AG10803 (cell line): ENCODE data around the gene CBARP.

ENCODE experiments used
- DNase-seq: peaks from one replicate; pipeline ENCODE4 v3.0.0; 2010; ENCODE audit warnings: low read depth
- H3K4me3 ChIP-seq: 2 replicates; pipeline ENCODE4 v1.5.1; 2011; ENCODE audit warnings: mild to moderate bottlenecking, low read length, control low read depth
- TF ChIP-seq, protein P1 (sequence below): conservative IDR thresholded peaks from 2 replicates; pipeline ENCODE4 v1.5.1; 2011; ENCODE audit warnings: mild to moderate bottlenecking, low read length, control low read depth, inconsistent platforms

CBARP gene

GRCh38 chr19:1274852-1275259 is 37.1 kb upstream of the CBARP start:
- TF ChIP-seq, protein P1, sequence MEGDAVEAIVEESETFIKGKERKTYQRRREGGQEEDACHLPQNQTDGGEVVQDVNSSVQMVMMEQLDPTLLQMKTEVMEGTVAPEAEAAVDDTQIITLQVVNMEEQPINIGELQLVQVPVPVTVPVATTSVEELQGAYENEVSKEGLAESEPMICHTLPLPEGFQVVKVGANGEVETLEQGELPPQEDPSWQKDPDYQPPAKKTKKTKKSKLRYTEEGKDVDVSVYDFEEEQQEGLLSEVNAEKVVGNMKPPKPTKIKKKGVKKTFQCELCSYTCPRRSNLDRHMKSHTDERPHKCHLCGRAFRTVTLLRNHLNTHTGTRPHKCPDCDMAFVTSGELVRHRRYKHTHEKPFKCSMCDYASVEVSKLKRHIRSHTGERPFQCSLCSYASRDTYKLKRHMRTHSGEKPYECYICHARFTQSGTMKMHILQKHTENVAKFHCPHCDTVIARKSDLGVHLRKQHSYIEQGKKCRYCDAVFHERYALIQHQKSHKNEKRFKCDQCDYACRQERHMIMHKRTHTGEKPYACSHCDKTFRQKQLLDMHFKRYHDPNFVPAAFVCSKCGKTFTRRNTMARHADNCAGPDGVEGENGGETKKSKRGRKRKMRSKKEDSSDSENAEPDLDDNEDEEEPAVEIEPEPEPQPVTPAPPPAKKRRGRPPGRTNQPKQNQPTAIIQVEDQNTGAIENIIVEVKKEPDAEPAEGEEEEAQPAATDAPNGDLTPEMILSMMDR = no peak
- H3K4me3 ChIP-seq = peak overlapping the region; percentile 45
- DNase-seq = no peak

DNA sequence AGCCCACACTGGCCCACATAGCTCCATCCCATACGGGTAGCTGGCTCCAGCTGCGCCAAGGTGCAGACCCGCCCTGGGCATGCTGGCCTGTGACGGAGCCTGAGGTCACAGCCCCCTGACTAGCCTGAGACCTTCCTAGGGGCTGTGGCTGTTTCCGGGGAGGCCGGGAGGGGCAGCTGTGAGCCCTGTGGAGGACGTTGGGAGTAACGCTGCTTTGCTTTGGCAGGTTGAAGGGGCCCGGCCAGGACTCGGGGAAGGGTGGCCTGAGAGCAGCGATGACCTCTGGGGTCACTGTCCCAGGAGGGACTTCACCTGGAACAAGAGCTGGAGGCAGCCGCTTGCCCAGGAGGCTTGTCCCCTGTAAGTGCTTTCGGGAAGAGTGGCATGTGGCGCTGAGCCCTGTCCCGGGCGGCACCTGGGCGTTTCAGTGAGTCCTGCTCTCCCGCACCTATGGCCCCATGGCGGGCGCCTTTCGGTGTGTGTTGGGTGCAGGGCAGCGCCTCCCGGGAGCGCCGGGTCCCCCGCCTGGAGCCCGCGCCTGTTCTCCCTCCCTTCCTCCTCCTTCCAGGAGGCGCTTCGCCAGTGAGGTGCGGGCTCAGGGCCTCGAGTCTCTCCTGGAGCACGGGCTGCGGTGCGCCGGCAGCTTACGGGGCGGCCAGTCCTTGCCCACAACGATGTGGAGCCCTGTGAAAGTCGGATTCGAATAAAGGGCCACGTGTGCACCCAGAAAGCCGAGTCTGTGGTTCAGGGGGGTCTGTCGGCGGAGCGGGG is 36.5 kb upstream of the CBARP start:
- DNase-seq = no peak
- peak overlapping the region; percentile 45 for H3K4me3 ChIP-seq
- TF ChIP-seq, protein P1 = no peak

DNA sequence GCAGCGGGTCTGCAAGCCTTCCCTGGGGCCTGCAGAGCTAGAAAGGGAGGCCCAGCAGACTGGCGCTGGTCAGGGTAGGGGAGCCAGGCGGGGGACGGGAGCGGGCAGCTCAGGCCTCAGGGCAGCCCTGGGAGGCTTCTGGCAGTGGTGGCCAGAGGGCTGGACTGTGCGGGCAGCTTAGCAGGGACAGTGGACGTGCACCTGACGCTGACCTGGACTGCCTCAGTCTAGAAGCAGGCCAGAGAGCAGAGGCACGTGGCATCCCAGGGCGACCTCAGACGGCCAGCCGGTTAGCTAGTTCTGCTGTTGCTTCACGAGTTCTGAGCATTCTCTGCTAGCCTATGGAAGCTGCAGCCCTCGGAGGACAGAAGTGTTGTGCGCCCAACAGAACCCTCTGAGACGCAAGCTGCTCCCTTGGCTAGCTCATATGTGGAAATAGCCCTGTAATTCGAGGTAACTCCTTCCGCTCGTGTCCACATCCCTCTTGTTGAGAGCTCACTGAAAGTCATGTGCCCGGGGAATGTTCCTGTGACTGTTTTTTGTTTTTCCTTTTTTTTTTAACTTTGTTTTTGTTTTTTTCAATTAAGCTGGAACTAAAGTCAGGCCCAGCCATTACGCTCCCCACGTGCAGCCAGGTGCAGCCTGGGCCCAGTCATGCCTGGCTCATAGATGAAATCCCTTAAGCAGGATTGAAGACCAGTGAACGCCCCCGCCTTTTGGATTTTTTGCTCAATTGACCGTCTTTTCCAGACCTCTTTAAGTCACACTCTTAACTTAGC is 35.6 kb upstream of the CBARP start:
- no peak overlapping the region for H3K4me3 ChIP-seq
- TF ChIP-seq, protein P1 = no peak
- DNase-seq = no peak

DNA sequence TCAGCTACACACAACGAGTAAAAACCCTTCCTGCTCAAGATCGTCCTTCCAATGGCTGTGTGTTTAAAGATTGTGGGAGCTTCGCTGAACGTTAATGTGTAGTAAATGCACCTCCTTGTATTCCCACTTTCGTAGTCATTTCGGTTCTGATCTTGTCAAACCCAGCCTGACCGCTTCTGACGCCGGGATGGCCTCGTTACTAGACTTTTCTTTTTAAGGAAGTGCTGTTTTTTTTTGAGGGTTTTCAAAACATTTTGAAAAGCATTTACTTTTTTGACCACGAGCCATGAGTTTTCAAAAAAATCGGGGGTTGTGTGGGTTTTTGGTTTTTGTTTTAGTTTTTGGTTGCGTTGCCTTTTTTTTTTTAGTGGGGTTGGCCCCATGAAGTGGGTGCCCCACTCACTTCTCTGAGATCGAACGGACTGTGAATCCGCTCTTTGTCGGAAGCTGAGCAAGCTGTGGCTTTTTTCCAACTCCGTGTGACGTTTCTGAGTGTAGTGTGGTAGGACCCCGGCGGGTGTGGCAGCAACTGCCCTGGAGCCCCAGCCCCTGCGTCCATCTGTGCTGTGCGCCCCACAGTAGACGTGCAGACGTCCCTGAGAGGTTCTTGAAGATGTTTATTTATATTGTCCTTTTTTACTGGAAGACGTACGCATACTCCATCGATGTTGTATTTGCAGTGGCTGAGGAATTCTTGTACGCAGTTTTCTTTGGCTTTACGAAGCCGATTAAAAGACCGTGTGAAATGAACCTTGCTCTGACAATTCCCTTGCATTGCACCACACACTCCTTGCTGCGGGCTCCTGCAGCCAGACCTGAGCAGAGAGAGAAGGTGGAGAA is 34.8 kb upstream of the CBARP start:
- TF ChIP-seq, protein P1 = no peak
- DNase-seq = no peak
- H3K4me3 ChIP-seq = no peak overlapping the region

- H3K4me3 ChIP-seq = peak overlapping the region; percentile 94
- no peak for DNase-seq
- TF ChIP-seq, protein P1 = no peak
Measured at GRCh38 chr19:1271528-1272422, 34.0 kb upstream of the CBARP start.

DNA sequence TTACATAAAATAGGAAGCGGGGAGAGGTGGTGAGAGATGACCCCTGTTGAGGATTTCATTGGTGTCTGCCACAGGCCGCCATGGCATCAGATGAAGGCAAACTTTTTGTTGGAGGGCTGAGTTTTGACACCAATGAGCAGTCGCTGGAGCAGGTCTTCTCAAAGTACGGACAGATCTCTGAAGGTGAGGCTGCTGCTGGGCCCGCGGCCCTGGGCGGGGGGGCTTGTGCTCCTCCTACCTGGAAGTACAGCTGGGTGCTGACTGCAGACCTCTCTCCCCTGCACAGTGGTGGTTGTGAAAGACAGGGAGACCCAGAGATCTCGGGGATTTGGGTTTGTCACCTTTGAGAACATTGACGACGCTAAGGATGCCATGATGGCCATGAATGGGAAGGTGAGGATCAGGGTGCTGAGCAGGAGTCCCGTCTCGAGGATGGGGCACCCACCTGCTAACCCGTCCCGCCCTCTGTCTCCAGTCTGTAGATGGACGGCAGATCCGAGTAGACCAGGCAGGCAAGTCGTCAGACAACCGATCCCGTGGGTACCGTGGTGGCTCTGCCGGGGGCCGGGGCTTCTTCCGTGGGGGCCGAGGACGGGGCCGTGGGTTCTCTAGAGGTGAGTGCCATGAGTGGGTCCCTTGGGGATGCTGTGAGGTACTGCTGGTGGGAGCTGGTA is 33.2 kb upstream of the CBARP start:
- no peak for DNase-seq
- TF ChIP-seq, protein P1 = no peak
- H3K4me3 ChIP-seq = peak overlapping the region; percentile 94
